MM.1S (cell line): ENCODE measurements around the gene MIPEP.

Source experiments
- CTCF ChIP-seq: fragments of 300-600 bp; sonication (generic); IDR thresholded peaks from 2 replicates; pipeline ENCODE4 v1.5.1; 2016; ENCODE audit warnings: antibody characterized with exemption, low read length, mixed read lengths
- EZH2 ChIP-seq: fragments of 300-600 bp; sonication (generic); optimal IDR thresholded peaks from 2 replicates; pipeline ENCODE3; 2017; ENCODE audit warnings: low read depth, mild to moderate bottlenecking, antibody characterized with exemption, low read length, mixed read lengths
- EZH2phosphoT487 ChIP-seq: fragments of 300-600 bp; sonication (generic); IDR thresholded peaks from 2 replicates; pipeline ENCODE4 v1.6.1; 2018; ENCODE audit warnings: antibody characterized with exemption, low read length

- no peak for TF ChIP-seq CTCF
- TF ChIP-seq EZH2 = no peak
- no peak for TF ChIP-seq EZH2phosphoT487
These were observed 157.5 kb downstream of the MIPEP start for GRCh38 chr13:23731709-23732108.
